ENCODE data around the gene BAHCC1. TPM values are rescaled to one million over a fixed set of nuclear protein-coding genes. Genes with fewer than 3 reads are reported as not detected.
A peak's percentile ranks its signal among the peaks of the same experiment; 100 is the strongest.

The BAHCC1 gene
- total RNA-seq, 1 donor from 2014 or later = 3.4 TPM

- Histone ChIP-seq H4K20me1 (ENCODE audit: low read depth) (no peaks in the 10 kb centered on the region), H3K36me3 (no peaks in the 10 kb centered on the region), H3K4me1 (no peaks in the 10 kb centered on the region), H3K9ac (no peak overlapping the region), H2AFZ (replicated peaks) (no peak overlapping the region), H3K4me2 (no peak overlapping the region), H3K27me3 (peaks cover 2% of the 10 kb centered on the region), H3K79me2 (ENCODE audit: low read depth) (no peaks in the 10 kb centered on the region), H3K27ac (no peak overlapping the region), H3K9me3 (ENCODE audit: low read depth) (no peaks in the 10 kb centered on the region), H3F3A (ENCODE audit: low read depth) (no peaks in the 10 kb centered on the region), H3K4me3 (no peak overlapping the region)
- no peak for TF ChIP-seq EZH2phosphoT487 (IDR thresholded peaks at IDR 0.05)
- TF ChIP-seq EZH2 (IDR thresholded peaks at IDR 0.05) = no peak
- TF ChIP-seq, protein P1, sequence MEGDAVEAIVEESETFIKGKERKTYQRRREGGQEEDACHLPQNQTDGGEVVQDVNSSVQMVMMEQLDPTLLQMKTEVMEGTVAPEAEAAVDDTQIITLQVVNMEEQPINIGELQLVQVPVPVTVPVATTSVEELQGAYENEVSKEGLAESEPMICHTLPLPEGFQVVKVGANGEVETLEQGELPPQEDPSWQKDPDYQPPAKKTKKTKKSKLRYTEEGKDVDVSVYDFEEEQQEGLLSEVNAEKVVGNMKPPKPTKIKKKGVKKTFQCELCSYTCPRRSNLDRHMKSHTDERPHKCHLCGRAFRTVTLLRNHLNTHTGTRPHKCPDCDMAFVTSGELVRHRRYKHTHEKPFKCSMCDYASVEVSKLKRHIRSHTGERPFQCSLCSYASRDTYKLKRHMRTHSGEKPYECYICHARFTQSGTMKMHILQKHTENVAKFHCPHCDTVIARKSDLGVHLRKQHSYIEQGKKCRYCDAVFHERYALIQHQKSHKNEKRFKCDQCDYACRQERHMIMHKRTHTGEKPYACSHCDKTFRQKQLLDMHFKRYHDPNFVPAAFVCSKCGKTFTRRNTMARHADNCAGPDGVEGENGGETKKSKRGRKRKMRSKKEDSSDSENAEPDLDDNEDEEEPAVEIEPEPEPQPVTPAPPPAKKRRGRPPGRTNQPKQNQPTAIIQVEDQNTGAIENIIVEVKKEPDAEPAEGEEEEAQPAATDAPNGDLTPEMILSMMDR (IDR thresholded peaks at IDR 0.05) = peak; percentile 56
- peak; percentile 69 for DNase-seq (ENCODE audit: low spot score)
- H3K36me3 Mint-ChIP-seq = no peaks in the 10 kb centered on the region
- H3K4me1 Mint-ChIP-seq = peaks cover 9% of the 10 kb centered on the region
- H3K27me3 Mint-ChIP-seq (ENCODE audit: insufficient read depth, low read depth) = peaks cover 7% of the 10 kb centered on the region
- no peaks in the 10 kb centered on the region for H3K9me3 Mint-ChIP-seq
- H3K27ac Mint-ChIP-seq = peak overlapping the region; percentile 76
- no peak overlapping the region for H3K4me3 Mint-ChIP-seq
Measured at GRCh38 chr17:81371910-81372760, 23.1 kb upstream of the BAHCC1 start.

- H3F3A ChIP-seq (ENCODE audit: low read depth) = no peaks in the 10 kb centered on the region
- no peaks in the 10 kb centered on the region for H3K9me3 ChIP-seq (ENCODE audit: low read depth)
- no peak overlapping the region for H3K4me2 ChIP-seq
- H3K4me1 ChIP-seq = no peaks in the 10 kb centered on the region
- Mint-ChIP-seq H3K4me1 (peaks cover 9% of the 10 kb centered on the region), H3K36me3 (no peaks in the 10 kb centered on the region), H3K9me3 (no peaks in the 10 kb centered on the region), H3K4me3 (no peak overlapping the region), H3K27ac (no peak overlapping the region), H3K27me3 (ENCODE audit: insufficient read depth, low read depth) (peaks cover 7% of the 10 kb centered on the region)
- H3K36me3 ChIP-seq = no peaks in the 10 kb centered on the region
- H3K27me3 ChIP-seq = no peaks in the 10 kb centered on the region
- no peak overlapping the region for H2AFZ ChIP-seq (replicated peaks)
- no peak overlapping the region for H3K4me3 ChIP-seq
- no peak for DNase-seq (ENCODE audit: low spot score)
- TF ChIP-seq EZH2phosphoT487 (IDR thresholded peaks at IDR 0.05) = no peak
- no peak for TF ChIP-seq EZH2 (IDR thresholded peaks at IDR 0.05)
- TF ChIP-seq, protein P1 (IDR thresholded peaks at IDR 0.05) = no peak
- H3K9ac ChIP-seq = no peak overlapping the region
- no peak overlapping the region for H3K27ac ChIP-seq
- H3K79me2 ChIP-seq (ENCODE audit: low read depth) = no peaks in the 10 kb centered on the region
- H4K20me1 ChIP-seq (ENCODE audit: low read depth) = no peaks in the 10 kb centered on the region
Measured at GRCh38 chr17:81373536-81374160, 21.6 kb upstream of the BAHCC1 start.

GRCh38 chr17:81374890-81375289 is 20.4 kb upstream of the BAHCC1 start:
- H3K36me3 ChIP-seq = no peaks in the 10 kb centered on the region
- H3F3A ChIP-seq (ENCODE audit: low read depth) = no peaks in the 10 kb centered on the region
- no peaks in the 10 kb centered on the region for H3K79me2 ChIP-seq (ENCODE audit: low read depth)
- TF ChIP-seq EZH2phosphoT487 (IDR thresholded peaks at IDR 0.05) (no peak), EZH2 (IDR thresholded peaks at IDR 0.05) (no peak)
- TF ChIP-seq, protein P1 (IDR thresholded peaks at IDR 0.05) = no peak
- H3K27me3 Mint-ChIP-seq (ENCODE audit: insufficient read depth, low read depth) = peaks cover 7% of the 10 kb centered on the region
- H4K20me1 ChIP-seq (ENCODE audit: low read depth) = no peaks in the 10 kb centered on the region
- H3K9me3 Mint-ChIP-seq = no peaks in the 10 kb centered on the region
- H3K27ac ChIP-seq = no peak overlapping the region
- no peaks in the 10 kb centered on the region for H3K27me3 ChIP-seq
- no peak overlapping the region for H3K9ac ChIP-seq
- H3K27ac Mint-ChIP-seq = no peak overlapping the region
- no peak overlapping the region for H3K4me3 ChIP-seq
- DNase-seq (ENCODE audit: low spot score) = no peak
- no peaks in the 10 kb centered on the region for H3K36me3 Mint-ChIP-seq
- H3K4me2 ChIP-seq = no peak overlapping the region
- no peaks in the 10 kb centered on the region for H3K9me3 ChIP-seq (ENCODE audit: low read depth)
- H2AFZ ChIP-seq (replicated peaks) = no peak overlapping the region
- no peaks in the 10 kb centered on the region for H3K4me1 ChIP-seq
- peaks cover 9% of the 10 kb centered on the region for H3K4me1 Mint-ChIP-seq
- H3K4me3 Mint-ChIP-seq = no peak overlapping the region

Data from neural progenitor cell (in vitro differentiated cells).